HepG2 (cell line): ENCODE measurements around the gene ZMIZ1. TPM values are rescaled to one million over a fixed set of nuclear protein-coding genes. Genes with fewer than 3 reads are reported as not detected.

Source experiments
- E2F2 ChIP-seq: sonication (generic); formaldehyde crosslinking; IDR thresholded peaks from 2 replicates; pipeline ENCODE4 v1.4.0; 2020; ENCODE audit warnings: missing genetic modification reagents, borderline replicate concordance
- GABPB1 ChIP-seq: IDR thresholded peaks from 2 replicates; pipeline ENCODE4 v1.6.1; 2016; ENCODE audit warnings: mild to moderate bottlenecking, missing genetic modification reagents, moderate library complexity, missing compliant biosample characterization
- RBM22 ChIP-seq: fragments of 200-400 bp; formaldehyde crosslinking; optimal IDR thresholded peaks from 2 replicates; pipeline ENCODE3; 2017; ENCODE audit warnings: mild to moderate bottlenecking, low read length, moderate library complexity
- SP2 ChIP-seq: sonication (generic); formaldehyde crosslinking; IDR thresholded peaks from 2 replicates; pipeline ENCODE4 v1.5.1; 2020; ENCODE audit warnings: mild to moderate bottlenecking, missing genetic modification reagents
- ZNF512B ChIP-seq: sonication (generic); formaldehyde crosslinking; IDR thresholded peaks from 2 replicates; pipeline ENCODE4 v1.5.1; 2020; ENCODE audit warnings: missing genetic modification reagents, mild to moderate bottlenecking, borderline replicate concordance
- polyA plus RNA-seq, 8 experiments: library from polyadenylated mRNA; depleted of rRNA in 3 of 8; stranded (reverse) in 7 of 8; unstranded in 1 of 8; fragments of >200 nt; fragmentation: Illumina TruSeq in 4 of 8; extraction: Trizol in 4 of 8; gene quantifications; 2 replicates each; pipeline versions ENCODE4 v1.2.1 to v1.2.3, GENCODE V29; 2011 to 2016; ENCODE audit warnings: low read depth in 4 of 8, missing spikeins in 1 of 8, mixed read lengths in 1 of 8; ENCODE audit not compliant: insufficient read depth in 1 of 8
- total RNA-seq, 5 experiments: library from RNA; depleted of rRNA; stranded (reverse); fragments of >200 nt; fragmentation: Illumina TruSeq; extraction: Trizol; gene quantifications; 2 replicates each; pipeline ENCODE4 v1.2.3, GENCODE V29; 2016; ENCODE audit warnings: low read depth in 1 of 5
- TF ChIP-seq, protein P1 (sequence below): sonication (generic); formaldehyde crosslinking; IDR thresholded peaks from 2 replicates; pipeline ENCODE4 v1.9.0; 2021; ENCODE audit warnings: missing genetic modification reagents, borderline replicate concordance
- TF ChIP-seq, protein P2 (sequence below): sonication (generic); formaldehyde crosslinking; IDR thresholded peaks from 2 replicates; pipeline ENCODE4 v1.5.0; 2020; ENCODE audit warnings: missing genetic modification reagents
- TF ChIP-seq, protein P3 (sequence below): sonication (generic); formaldehyde crosslinking; IDR thresholded peaks from 2 replicates; pipeline ENCODE4 v1.4.0; 2020; ENCODE audit warnings: missing genetic modification reagents

The ZMIZ1 gene
- total and polyA plus RNA-seq, 2 of the 13 experiments (the other 11 are each of a cell fraction or from before 2014, with no cell fraction given): 5.3 to 10.2 TPM

- TF ChIP-seq ZNF512B (no peak), RBM22 (peak; percentile 71), GABPB1 (CRISPR knock-in tag) (no peak), SP2 (CRISPR knock-in tag) (no peak), E2F2 (CRISPR knock-in tag) (no peak)
- TF ChIP-seq, protein P1, sequence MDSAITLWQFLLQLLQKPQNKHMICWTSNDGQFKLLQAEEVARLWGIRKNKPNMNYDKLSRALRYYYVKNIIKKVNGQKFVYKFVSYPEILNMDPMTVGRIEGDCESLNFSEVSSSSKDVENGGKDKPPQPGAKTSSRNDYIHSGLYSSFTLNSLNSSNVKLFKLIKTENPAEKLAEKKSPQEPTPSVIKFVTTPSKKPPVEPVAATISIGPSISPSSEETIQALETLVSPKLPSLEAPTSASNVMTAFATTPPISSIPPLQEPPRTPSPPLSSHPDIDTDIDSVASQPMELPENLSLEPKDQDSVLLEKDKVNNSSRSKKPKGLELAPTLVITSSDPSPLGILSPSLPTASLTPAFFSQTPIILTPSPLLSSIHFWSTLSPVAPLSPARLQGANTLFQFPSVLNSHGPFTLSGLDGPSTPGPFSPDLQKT (CRISPR knock-in tag): no peak
- TF ChIP-seq, protein P2, sequence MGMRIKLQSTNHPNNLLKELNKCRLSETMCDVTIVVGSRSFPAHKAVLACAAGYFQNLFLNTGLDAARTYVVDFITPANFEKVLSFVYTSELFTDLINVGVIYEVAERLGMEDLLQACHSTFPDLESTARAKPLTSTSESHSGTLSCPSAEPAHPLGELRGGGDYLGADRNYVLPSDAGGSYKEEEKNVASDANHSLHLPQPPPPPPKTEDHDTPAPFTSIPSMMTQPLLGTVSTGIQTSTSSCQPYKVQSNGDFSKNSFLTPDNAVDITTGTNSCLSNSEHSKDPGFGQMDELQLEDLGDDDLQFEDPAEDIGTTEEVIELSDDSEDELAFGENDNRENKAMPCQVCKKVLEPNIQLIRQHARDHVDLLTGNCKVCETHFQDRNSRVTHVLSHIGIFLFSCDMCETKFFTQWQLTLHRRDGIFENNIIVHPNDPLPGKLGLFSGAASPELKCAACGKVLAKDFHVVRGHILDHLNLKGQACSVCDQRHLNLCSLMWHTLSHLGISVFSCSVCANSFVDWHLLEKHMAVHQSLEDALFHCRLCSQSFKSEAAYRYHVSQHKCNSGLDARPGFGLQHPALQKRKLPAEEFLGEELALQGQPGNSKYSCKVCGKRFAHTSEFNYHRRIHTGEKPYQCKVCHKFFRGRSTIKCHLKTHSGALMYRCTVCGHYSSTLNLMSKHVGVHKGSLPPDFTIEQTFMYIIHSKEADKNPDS: no peak
- TF ChIP-seq, protein P3, sequence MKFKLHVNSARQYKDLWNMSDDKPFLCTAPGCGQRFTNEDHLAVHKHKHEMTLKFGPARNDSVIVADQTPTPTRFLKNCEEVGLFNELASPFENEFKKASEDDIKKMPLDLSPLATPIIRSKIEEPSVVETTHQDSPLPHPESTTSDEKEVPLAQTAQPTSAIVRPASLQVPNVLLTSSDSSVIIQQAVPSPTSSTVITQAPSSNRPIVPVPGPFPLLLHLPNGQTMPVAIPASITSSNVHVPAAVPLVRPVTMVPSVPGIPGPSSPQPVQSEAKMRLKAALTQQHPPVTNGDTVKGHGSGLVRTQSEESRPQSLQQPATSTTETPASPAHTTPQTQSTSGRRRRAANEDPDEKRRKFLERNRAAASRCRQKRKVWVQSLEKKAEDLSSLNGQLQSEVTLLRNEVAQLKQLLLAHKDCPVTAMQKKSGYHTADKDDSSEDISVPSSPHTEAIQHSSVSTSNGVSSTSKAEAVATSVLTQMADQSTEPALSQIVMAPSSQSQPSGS (CRISPR knock-in tag): no peak
Measured at GRCh38 chr10:79079490-79080355, 11.0 kb downstream of the ZMIZ1 start (continued).
